Skeletal muscle cell (primary cell): Measurements from ENCODE around the gene WDFY4.
"Not testable (repeated sequence)": the region's sequence is repeated elsewhere in the genome, so short reads cannot be mapped to it uniquely, and the experiment has no call there.

Experiments used
- DNase-seq: peaks from one replicate; pipeline ENCODE4 v3.0.0-alpha.2; 2010; ENCODE audit warnings: low read depth
- H3K4me3 ChIP-seq: 2 replicates; pipeline ENCODE4 v1.5.1; 2011; ENCODE audit warnings: low read depth, mild to moderate bottlenecking, control low read depth, low read length, moderate library complexity

The WDFY4 gene

GRCh38 chr10:48684792-48685623, at the start of gene WDFY4:
Gene WDFY4 (plus strand): TSS chr10:48684873. CDS start chr10:48709733, 24,860 bp downstream.
- DNase-seq = no peak
- no peak within 1 kb of the TSS for H3K4me3 ChIP-seq

GRCh38 chr10:48634984-48635557, 49.6 kb upstream of the WDFY4 start:
- no peak overlapping the region for H3K4me3 ChIP-seq

GRCh38 chr10:48636231-48636630, 48.4 kb upstream of the WDFY4 start:
- H3K4me3 ChIP-seq = no peak overlapping the region
- no peak for DNase-seq

More at GRCh38 chr10:48634984-48635557, 49.6 kb upstream of the WDFY4 start:
- DNase-seq = no peak

- DNase-seq = no peak
- no peak overlapping the region for H3K4me3 ChIP-seq
Observed at GRCh38 chr10:48636901-48637300, 47.8 kb upstream of the WDFY4 start.

GRCh38 chr10:48638158-48638557, 46.5 kb upstream of the WDFY4 start:
- DNase-seq = no peak
- no peak overlapping the region for H3K4me3 ChIP-seq

GRCh38 chr10:48638739-48639527, 45.7 kb upstream of the WDFY4 start:
- no peak overlapping the region for H3K4me3 ChIP-seq
- DNase-seq = no peak

GRCh38 chr10:48639632-48640031, 45.0 kb upstream of the WDFY4 start:
- DNase-seq = no peak
- no peak overlapping the region for H3K4me3 ChIP-seq

GRCh38 chr10:48640326-48640725, 44.3 kb upstream of the WDFY4 start:
- no peak for DNase-seq

GRCh38 chr10:48641099-48641690, 43.5 kb upstream of the WDFY4 start:
- H3K4me3 ChIP-seq, DNase-seq: not testable (repeated sequence)

More at GRCh38 chr10:48640326-48640725, 44.3 kb upstream of the WDFY4 start:
- H3K4me3 ChIP-seq = no peak overlapping the region

- H3K4me3 ChIP-seq = no peak overlapping the region
- DNase-seq = no peak
Observed at GRCh38 chr10:48645600-48645999, 39.1 kb upstream of the WDFY4 start.

- not testable (repeated sequence) for H3K4me3 ChIP-seq, DNase-seq
Observed at GRCh38 chr10:48647073-48647472, 37.6 kb upstream of the WDFY4 start.

GRCh38 chr10:48648172-48648942, 36.3 kb upstream of the WDFY4 start:
- no peak for DNase-seq
- no peak overlapping the region for H3K4me3 ChIP-seq

- no peak for DNase-seq
- H3K4me3 ChIP-seq = no peak overlapping the region
Observed at GRCh38 chr10:48649349-48649944, 35.2 kb upstream of the WDFY4 start.

GRCh38 chr10:48651293-48651692, 33.4 kb upstream of the WDFY4 start:
- H3K4me3 ChIP-seq = no peak overlapping the region
- DNase-seq = no peak

- no peak for DNase-seq
- no peak overlapping the region for H3K4me3 ChIP-seq
Observed at GRCh38 chr10:48651839-48652238, 32.8 kb upstream of the WDFY4 start.

- no peak for DNase-seq
Observed at GRCh38 chr10:48652344-48652743, 32.3 kb upstream of the WDFY4 start.

GRCh38 chr10:48653347-48653746, 31.3 kb upstream of the WDFY4 start:
- no peak for DNase-seq
- no peak overlapping the region for H3K4me3 ChIP-seq

More at GRCh38 chr10:48652344-48652743, 32.3 kb upstream of the WDFY4 start:
- H3K4me3 ChIP-seq = no peak overlapping the region

- H3K4me3 ChIP-seq = no peak overlapping the region
- no peak for DNase-seq
Observed at GRCh38 chr10:48653944-48654698, 30.6 kb upstream of the WDFY4 start.
